Astrocyte (in vitro differentiated cells and primary cell): ENCODE measurements around the gene TGM2.

Experiments
- EZH2 ChIP-seq: IDR thresholded peaks from 2 replicates; pipeline ENCODE4 v1.6.1; 2012; ENCODE audit warnings: mild to moderate bottlenecking, low read length, inconsistent platforms; ENCODE audit not compliant: insufficient read depth
- TF ChIP-seq, protein P1 (sequence below): IDR thresholded peaks from 2 replicates; pipeline ENCODE4 v1.5.1; 2011; ENCODE audit warnings: low read depth, mild to moderate bottlenecking, inconsistent platforms, low read length, moderate library complexity; ENCODE audit not compliant: insufficient read depth

DNA sequence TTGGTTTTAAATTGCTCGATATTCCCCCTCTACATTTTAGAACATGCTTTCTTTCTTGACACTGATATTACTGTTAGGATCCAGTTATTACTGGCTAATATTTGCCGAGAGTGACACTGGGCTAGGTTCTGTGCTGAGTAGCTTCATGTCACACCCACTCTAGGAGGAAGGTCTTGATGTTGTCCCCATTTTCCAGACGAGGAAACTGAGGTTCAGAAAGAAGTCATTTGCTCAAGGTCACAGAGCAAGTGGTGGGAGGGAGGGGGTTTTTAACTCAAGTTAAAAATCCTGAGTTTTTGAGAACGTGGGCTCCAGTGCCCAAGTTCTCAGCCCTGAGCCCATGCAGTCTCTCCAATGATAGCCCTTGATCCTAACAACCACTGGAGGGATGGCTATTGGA lies 18.9 kb downstream of the TGM2 start:
- TF ChIP-seq EZH2 = no peak
- TF ChIP-seq, protein P1, sequence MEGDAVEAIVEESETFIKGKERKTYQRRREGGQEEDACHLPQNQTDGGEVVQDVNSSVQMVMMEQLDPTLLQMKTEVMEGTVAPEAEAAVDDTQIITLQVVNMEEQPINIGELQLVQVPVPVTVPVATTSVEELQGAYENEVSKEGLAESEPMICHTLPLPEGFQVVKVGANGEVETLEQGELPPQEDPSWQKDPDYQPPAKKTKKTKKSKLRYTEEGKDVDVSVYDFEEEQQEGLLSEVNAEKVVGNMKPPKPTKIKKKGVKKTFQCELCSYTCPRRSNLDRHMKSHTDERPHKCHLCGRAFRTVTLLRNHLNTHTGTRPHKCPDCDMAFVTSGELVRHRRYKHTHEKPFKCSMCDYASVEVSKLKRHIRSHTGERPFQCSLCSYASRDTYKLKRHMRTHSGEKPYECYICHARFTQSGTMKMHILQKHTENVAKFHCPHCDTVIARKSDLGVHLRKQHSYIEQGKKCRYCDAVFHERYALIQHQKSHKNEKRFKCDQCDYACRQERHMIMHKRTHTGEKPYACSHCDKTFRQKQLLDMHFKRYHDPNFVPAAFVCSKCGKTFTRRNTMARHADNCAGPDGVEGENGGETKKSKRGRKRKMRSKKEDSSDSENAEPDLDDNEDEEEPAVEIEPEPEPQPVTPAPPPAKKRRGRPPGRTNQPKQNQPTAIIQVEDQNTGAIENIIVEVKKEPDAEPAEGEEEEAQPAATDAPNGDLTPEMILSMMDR = no peak
